Measurements from ENCODE around the gene CERS6.

CERS6 gene

DNA sequence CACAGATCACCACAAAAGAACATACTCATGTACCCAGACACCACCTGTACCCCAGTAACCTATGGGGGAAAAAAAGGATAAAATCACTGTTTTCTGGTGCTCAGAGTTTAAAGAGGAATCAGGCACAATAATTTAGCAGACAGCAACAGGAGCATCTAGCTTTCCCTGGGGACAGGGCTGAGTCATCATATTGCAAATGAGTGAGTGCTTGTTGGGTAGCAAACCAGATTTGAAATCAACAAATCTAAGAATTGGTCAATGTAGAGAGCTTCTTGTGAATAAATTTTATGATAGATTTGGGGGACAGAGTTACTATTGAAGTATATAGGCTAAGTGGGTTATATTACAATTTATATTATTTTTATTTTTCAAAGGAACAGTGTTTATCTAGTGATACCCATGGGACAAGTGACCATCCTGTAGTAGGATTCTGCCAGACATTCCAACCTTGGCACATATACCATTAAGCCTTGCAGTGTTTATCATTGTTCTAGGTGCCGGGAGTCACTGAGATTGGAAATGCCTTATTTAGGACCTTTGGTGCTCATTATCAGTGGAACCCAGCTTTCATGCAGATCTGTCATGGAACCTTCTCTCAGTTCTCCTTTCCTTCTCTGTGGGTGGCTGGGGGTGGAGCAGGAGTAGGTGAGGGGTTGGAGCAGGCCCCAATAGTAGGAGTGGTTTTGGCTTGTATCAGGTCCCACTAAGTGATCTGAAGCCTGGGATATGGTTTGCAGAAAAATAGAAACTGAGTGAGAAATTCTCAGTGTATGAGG is 117.2 kb downstream of the CERS6 start:
- no peak overlapping the region for H3K23ac ChIP-seq (ENCODE audit: low read depth, low read length, poor library complexity)
- H4K91ac ChIP-seq (ENCODE audit: low read depth, low read length, poor library complexity), result no peak overlapping the region
- H3K18ac ChIP-seq (ENCODE audit: low read length), result no peak overlapping the region
- no peak overlapping the region for H3K9ac ChIP-seq (ENCODE audit: low read depth, low read length, poor library complexity)
- H3K79me1 ChIP-seq (ENCODE audit: low read depth, low read length), result no peaks in the 10 kb centered on the region
- H3K4me1 ChIP-seq (ENCODE audit: control insufficient read depth in 2 of 2, insufficient read depth in 1 of 2, low read depth in 1 of 2, low read length in 2 of 2), result peaks cover 2 to 3% of the 10 kb centered on the region in 2 donors
- no peak overlapping the region for H2BK12ac ChIP-seq (ENCODE audit: low read length)
- no peak overlapping the region for H3K4ac ChIP-seq (ENCODE audit: low read length)
- H2BK5ac ChIP-seq (ENCODE audit: low read length), result no peak overlapping the region
- H3K9me3 ChIP-seq (replicated peaks in 1 of 2; ENCODE audit: control insufficient read depth in 2 of 2, insufficient read depth in 1 of 2, low read depth in 1 of 2, low read length in 2 of 2), result no peaks in the 10 kb centered on the region
- H3K36me3 ChIP-seq (replicated peaks in 1 of 2; ENCODE audit: control insufficient read depth in 2 of 2, insufficient read depth in 2 of 2, low read length in 2 of 2), result peaks cover 0 to 5% of the 10 kb centered on the region in 2 donors
- H4K8ac ChIP-seq (ENCODE audit: low read depth, low read length), result no peak overlapping the region
- no peak overlapping the region for H2AK5ac ChIP-seq (ENCODE audit: low read depth, low read length)
- DNase-seq (ENCODE audit: low spot score), result no peak
- H2BK120ac ChIP-seq (ENCODE audit: low read depth, low read length), result no peak overlapping the region
- H3K27ac ChIP-seq (replicated peaks; ENCODE audit: low read length), result no peak overlapping the region
- no peak overlapping the region for H3K14ac ChIP-seq (ENCODE audit: low read length)
- H2BK15ac ChIP-seq (ENCODE audit: low read length), result no peak overlapping the region
- no peak overlapping the region for H3K4me2 ChIP-seq (ENCODE audit: insufficient read depth, low read length, poor library complexity, severe bottlenecking)
- H2AFZ ChIP-seq (ENCODE audit: low read length), result no peak overlapping the region
- no CpG with 5 or more reads among the region's 1 CpG for WGBS, 2 donors (ENCODE audit: extremely low coverage in 2 of 2, insufficient read length in 2 of 2, insufficient replicate concordance in 1 of 2)
- H3K4me3 ChIP-seq (ENCODE audit: low read length in 2 of 2), result no peak overlapping the region
- no peaks in the 10 kb centered on the region for H3K27me3 ChIP-seq (ENCODE audit: control insufficient read depth in 3 of 3, insufficient read depth in 3 of 3, low read depth in 1 of 3, low read length in 3 of 3)

GRCh38 chr2:168574856-168575630 is 119.0 kb downstream of the CERS6 start:
- H4K91ac ChIP-seq (ENCODE audit: low read depth, low read length, poor library complexity), result no peak overlapping the region
- H3K18ac ChIP-seq (ENCODE audit: low read length), result no peak overlapping the region
- no peak overlapping the region for H2BK120ac ChIP-seq (ENCODE audit: low read depth, low read length)
- no peak overlapping the region for H2BK15ac ChIP-seq (ENCODE audit: low read length)
- H3K27ac ChIP-seq (replicated peaks; ENCODE audit: low read length), result no peak overlapping the region
- no peaks in the 10 kb centered on the region for H3K9me3 ChIP-seq (replicated peaks in 1 of 2; ENCODE audit: control insufficient read depth in 2 of 2, insufficient read depth in 1 of 2, low read depth in 1 of 2, low read length in 2 of 2)
- WGBS, 2 donors (ENCODE audit: extremely low coverage in 2 of 2, insufficient read length in 2 of 2, insufficient replicate concordance in 1 of 2), result no CpG with 5 or more reads among the region's 4 CpGs
- no peaks in the 10 kb centered on the region for H3K27me3 ChIP-seq (ENCODE audit: control insufficient read depth in 3 of 3, insufficient read depth in 3 of 3, low read depth in 1 of 3, low read length in 3 of 3)
- no peaks in the 10 kb centered on the region for H3K79me1 ChIP-seq (ENCODE audit: low read depth, low read length)
- H2BK5ac ChIP-seq (ENCODE audit: low read length), result no peak overlapping the region
- H3K4me2 ChIP-seq (ENCODE audit: insufficient read depth, low read length, poor library complexity, severe bottlenecking), result no peak overlapping the region
- H3K4me1 ChIP-seq (ENCODE audit: control insufficient read depth in 2 of 2, insufficient read depth in 1 of 2, low read depth in 1 of 2, low read length in 2 of 2), result peaks cover 2 to 3% of the 10 kb centered on the region in 2 donors
- DNase-seq (ENCODE audit: low spot score), result no peak
- H2BK12ac ChIP-seq (ENCODE audit: low read length), result no peak overlapping the region
- no peak overlapping the region for H2AK5ac ChIP-seq (ENCODE audit: low read depth, low read length)
- no peak overlapping the region for H3K14ac ChIP-seq (ENCODE audit: low read length)
- H3K4me3 ChIP-seq (ENCODE audit: low read length in 2 of 2), result no peak overlapping the region
- H3K36me3 ChIP-seq (replicated peaks in 1 of 2; ENCODE audit: control insufficient read depth in 2 of 2, insufficient read depth in 2 of 2, low read length in 2 of 2), result peaks cover 0 to 6% of the 10 kb centered on the region in 2 donors
- no peak overlapping the region for H3K9ac ChIP-seq (ENCODE audit: low read depth, low read length, poor library complexity)
- H3K23ac ChIP-seq (ENCODE audit: low read depth, low read length, poor library complexity), result no peak overlapping the region
- no peak overlapping the region for H2AFZ ChIP-seq (ENCODE audit: low read length)
- H3K4ac ChIP-seq (ENCODE audit: low read length), result no peak overlapping the region
- H4K8ac ChIP-seq (ENCODE audit: low read depth, low read length), result no peak overlapping the region

- Histone ChIP-seq H3K27ac (replicated peaks; ENCODE audit: low read length) (no peak overlapping the region), H3K4me3 (ENCODE audit: low read length in 2 of 2) (no peak overlapping the region), H3K36me3 (replicated peaks in 1 of 2; ENCODE audit: control insufficient read depth in 2 of 2, insufficient read depth in 2 of 2, low read length in 2 of 2) (peaks cover 4 to 5% of the 10 kb centered on the region in 2 donors), H2BK15ac (ENCODE audit: low read length) (no peak overlapping the region), H3K4ac (ENCODE audit: low read length) (no peak overlapping the region), H3K14ac (ENCODE audit: low read length) (no peak overlapping the region), H3K27me3 (ENCODE audit: control insufficient read depth in 3 of 3, insufficient read depth in 3 of 3, low read depth in 1 of 3, low read length in 3 of 3) (no peaks in the 10 kb centered on the region), H3K9me3 (replicated peaks in 1 of 2; ENCODE audit: control insufficient read depth in 2 of 2, insufficient read depth in 1 of 2, low read depth in 1 of 2, low read length in 2 of 2) (no peaks in the 10 kb centered on the region), H3K18ac (ENCODE audit: low read length) (no peak overlapping the region), H3K9ac (ENCODE audit: low read depth, low read length, poor library complexity) (no peak overlapping the region), H4K91ac (ENCODE audit: low read depth, low read length, poor library complexity) (no peak overlapping the region), H3K4me1 (ENCODE audit: control insufficient read depth in 2 of 2, insufficient read depth in 1 of 2, low read depth in 1 of 2, low read length in 2 of 2) (no peaks in the 10 kb centered on the region), H3K79me1 (ENCODE audit: low read depth, low read length) (peaks cover 1% of the 10 kb centered on the region), H3K23ac (ENCODE audit: low read depth, low read length, poor library complexity) (no peak overlapping the region), H3K4me2 (ENCODE audit: insufficient read depth, low read length, poor library complexity, severe bottlenecking) (no peak overlapping the region), H2AK5ac (ENCODE audit: low read depth, low read length) (no peak overlapping the region), H2BK120ac (ENCODE audit: low read depth, low read length) (no peak overlapping the region), H2BK5ac (ENCODE audit: low read length) (no peak overlapping the region), H2BK12ac (ENCODE audit: low read length) (no peak overlapping the region), H2AFZ (ENCODE audit: low read length) (no peak overlapping the region), H4K8ac (ENCODE audit: low read depth, low read length) (no peak overlapping the region)
- no peak for DNase-seq (ENCODE audit: low spot score)
- no CpG with 5 or more reads among the region's 5 CpGs for WGBS, 2 donors (ENCODE audit: extremely low coverage in 2 of 2, insufficient read length in 2 of 2, insufficient replicate concordance in 1 of 2)
Measured at GRCh38 chr2:168577885-168578284, 121.8 kb downstream of the CERS6 start.

- Histone ChIP-seq H4K8ac (ENCODE audit: low read depth, low read length) (no peak overlapping the region), H3K4me3 (ENCODE audit: low read length in 2 of 2) (no peak overlapping the region), H3K4me1 (ENCODE audit: control insufficient read depth in 2 of 2, insufficient read depth in 1 of 2, low read depth in 1 of 2, low read length in 2 of 2) (peaks cover 0 to 7% of the 10 kb centered on the region in 2 donors), H2AK5ac (ENCODE audit: low read depth, low read length) (no peak overlapping the region), H3K9me3 (replicated peaks in 1 of 2; ENCODE audit: control insufficient read depth in 2 of 2, insufficient read depth in 1 of 2, low read depth in 1 of 2, low read length in 2 of 2) (no peaks in the 10 kb centered on the region), H3K4me2 (ENCODE audit: insufficient read depth, low read length, poor library complexity, severe bottlenecking) (no peak overlapping the region), H3K14ac (ENCODE audit: low read length) (no peak overlapping the region), H3K27ac (replicated peaks; ENCODE audit: low read length) (no peak overlapping the region), H2AFZ (ENCODE audit: low read length) (no peak overlapping the region), H2BK120ac (ENCODE audit: low read depth, low read length) (no peak overlapping the region), H3K4ac (ENCODE audit: low read length) (no peak overlapping the region), H3K18ac (ENCODE audit: low read length) (no peak overlapping the region), H3K36me3 (replicated peaks in 1 of 2; ENCODE audit: control insufficient read depth in 2 of 2, insufficient read depth in 2 of 2, low read length in 2 of 2) (peaks cover 2 to 4% of the 10 kb centered on the region in 2 donors), H2BK12ac (ENCODE audit: low read length) (no peak overlapping the region), H3K23ac (ENCODE audit: low read depth, low read length, poor library complexity) (no peak overlapping the region), H4K91ac (ENCODE audit: low read depth, low read length, poor library complexity) (no peak overlapping the region), H3K9ac (ENCODE audit: low read depth, low read length, poor library complexity) (no peak overlapping the region), H3K79me1 (ENCODE audit: low read depth, low read length) (peaks cover 3% of the 10 kb centered on the region), H3K27me3 (ENCODE audit: control insufficient read depth in 3 of 3, insufficient read depth in 3 of 3, low read depth in 1 of 3, low read length in 3 of 3) (no peaks in the 10 kb centered on the region), H2BK15ac (ENCODE audit: low read length) (no peak overlapping the region), H2BK5ac (ENCODE audit: low read length) (no peak overlapping the region)
- DNase-seq (ENCODE audit: low spot score), result no peak
- WGBS, 2 donors (ENCODE audit: extremely low coverage in 2 of 2, insufficient read length in 2 of 2, insufficient replicate concordance in 1 of 2), result 100% methylated on average over 2 of the region's 5 CpGs; no CpG with 5 or more reads in 1 of the 2 donors
Measured at GRCh38 chr2:168583064-168583709, 127.1 kb downstream of the CERS6 start.

Measured in neuronal stem cell (in vitro differentiated cells).